H1 (cell line): ENCODE results near the gene SSBP3. TPM values are rescaled to one million over a fixed set of nuclear protein-coding genes. Genes with fewer than 3 reads are reported as not detected.

Experiments used
- CTCF ChIA-PET: fragments of 300-600 bp; sonication (Branson Sonifier 250); formaldehyde crosslinking; loops from one replicate; lab custom pipeline; 2021; ENCODE audit not compliant: partially characterized antibody; lab: Charles Lee
- POLR2A ChIA-PET: fragments of 300-600 bp; sonication (Branson Sonifier 250); formaldehyde crosslinking; loops from one replicate; lab custom pipeline; 2021; ENCODE audit warnings: inconsistent platforms; ENCODE audit not compliant: partially characterized antibody; lab: Charles Lee
- DNase-seq, 2 experiments: peaks; one replicate each; pipeline versions ENCODE4 v3.0.0 to v3.0.0-alpha.2; 2010 to 2022; ENCODE audit warnings: low spot score in 2 of 2, low read depth in 1 of 2, mixed read lengths in 1 of 2
- FAIRE-seq: peaks from 2 replicates; lab custom pipeline; 2011; peaks lifted over from hg19 to GRCh38; lab: Jason Lieb, UNC
- H2AFZ ChIP-seq: 2 replicates; pipeline ENCODE4 v1.8.1; 2012; ENCODE audit warnings: low read length, inconsistent platforms
- H2AK5ac ChIP-seq: 2 replicates; pipeline ENCODE4 v1.6.1; 2013; ENCODE audit warnings: low read depth, low read length
- H2BK120ac ChIP-seq: replicated peaks from 2 replicates; pipeline ENCODE3; 2013; ENCODE audit warnings: low read depth, low read length, inconsistent platforms
- H2BK12ac ChIP-seq: 2 replicates; pipeline ENCODE4 v1.6.1; 2013; ENCODE audit warnings: low read depth, low read length
- H2BK15ac ChIP-seq: 2 replicates; pipeline ENCODE4 v1.6.1; 2013; ENCODE audit warnings: low read length
- H2BK20ac ChIP-seq: 2 replicates; pipeline ENCODE4 v1.6.1; 2013; ENCODE audit warnings: low read length
- H2BK5ac ChIP-seq: 2 replicates; pipeline ENCODE4 v1.6.1; 2013; ENCODE audit warnings: low read depth, low read length
- H3K14ac ChIP-seq: 2 replicates; pipeline ENCODE4 v1.6.1; 2013; ENCODE audit warnings: inconsistent platforms; ENCODE audit not compliant: insufficient read length
- H3K18ac ChIP-seq: 2 replicates; pipeline ENCODE4 v1.6.1; 2013; ENCODE audit warnings: low read length; ENCODE audit errors: extremely low read depth
- H3K23ac ChIP-seq: 2 replicates; pipeline ENCODE4 v1.6.1; 2013; ENCODE audit warnings: inconsistent platforms; ENCODE audit not compliant: insufficient read length
- H3K23me2 ChIP-seq: 2 replicates; pipeline ENCODE4 v1.6.1; 2013; ENCODE audit warnings: low read depth, low read length
- H3K27ac ChIP-seq: 2 replicates; pipeline ENCODE4 v1.6.1; 2011; ENCODE audit warnings: low read depth, low read length, inconsistent platforms
- H3K27me3 ChIP-seq, 4 experiments: replicated peaks in 1 of 4; 1 replicate in 1 of 4; 2 replicates in 3 of 4; pipeline versions ENCODE4 v1.6.1 to v1.8.1; 2011 to 2013; ENCODE audit warnings: low read length in 3 of 4, mild to moderate bottlenecking in 3 of 4, inconsistent platforms in 2 of 4, mixed read lengths in 2 of 4, moderate library complexity in 1 of 4; ENCODE audit not compliant: control insufficient read depth in 3 of 4, insufficient read depth in 3 of 4; ENCODE audit errors: extremely low read depth in 1 of 4
- H3K36me3 ChIP-seq, 4 experiments: 2 replicates each; pipeline versions ENCODE4 v1.6.1 to v1.8.1; 2011 to 2013; ENCODE audit warnings: mild to moderate bottlenecking in 4 of 4, low read length in 3 of 4, moderate library complexity in 2 of 4, control low read depth in 1 of 4, inconsistent platforms in 1 of 4; ENCODE audit not compliant: insufficient read depth in 4 of 4, control insufficient read depth in 2 of 4
- H3K4ac ChIP-seq: replicated peaks from 2 replicates; pipeline ENCODE3; 2013; ENCODE audit warnings: low read length, low read depth, mixed read lengths, inconsistent platforms; ENCODE audit not compliant: insufficient read length
- H3K4me1 ChIP-seq, 4 experiments: replicated peaks in 1 of 4; 1 replicate in 1 of 4; 2 replicates in 3 of 4; pipeline versions ENCODE4 v1.6.1 to v1.8.1; 2011 to 2013; ENCODE audit warnings: low read length in 3 of 4, inconsistent platforms in 2 of 4, mixed read lengths in 1 of 4; ENCODE audit not compliant: insufficient read depth in 4 of 4, control insufficient read depth in 3 of 4
- H3K4me2 ChIP-seq, 2 experiments: 2 replicates each; pipeline versions ENCODE4 v1.6.1 to v1.8.1; 2011 to 2013; ENCODE audit warnings: low read depth in 2 of 2, low read length in 2 of 2, control low read depth in 1 of 2, inconsistent platforms in 1 of 2, mild to moderate bottlenecking in 1 of 2; ENCODE audit not compliant: insufficient read depth in 1 of 2
- H3K4me3 ChIP-seq, 4 experiments: fragments of 200-600, 300-600 bp in 1 of 4; sonication (generic), shearing (Covaris generic), sonication (Bioruptor Twin) in 1 of 4; 2 replicates each; pipeline versions ENCODE4 v1.5.1 to v1.8.1; 2011 to 2016; ENCODE audit warnings: low read length in 4 of 4, low read depth in 3 of 4, control low read depth in 2 of 4, inconsistent platforms in 2 of 4, mild to moderate bottlenecking in 2 of 4, mixed read lengths in 1 of 4, moderate library complexity in 1 of 4; ENCODE audit not compliant: insufficient read depth in 2 of 4; ENCODE audit errors: extremely low read depth in 1 of 4
- H3K56ac ChIP-seq: replicated peaks from 2 replicates; pipeline ENCODE3; 2013; ENCODE audit warnings: low read depth, mild to moderate bottlenecking, mixed read lengths, low read length, inconsistent platforms; ENCODE audit not compliant: insufficient read length
- H3K79me1 ChIP-seq: 2 replicates; pipeline ENCODE4 v1.6.1; 2013; ENCODE audit warnings: low read depth, low read length, control low read depth
- H3K79me2 ChIP-seq, 2 experiments: 2 replicates each; pipeline versions ENCODE4 v1.6.1 to v1.8.1; 2012 to 2013; ENCODE audit warnings: low read length in 2 of 2, mild to moderate bottlenecking in 2 of 2, inconsistent platforms in 1 of 2; ENCODE audit not compliant: insufficient read depth in 2 of 2, control insufficient read depth in 1 of 2
- H3K9ac ChIP-seq, 4 experiments: replicated peaks in 1 of 4; 1 replicate in 1 of 4; 2 replicates in 3 of 4; pipeline versions ENCODE4 v1.6.1 to v1.8.1; 2011 to 2013; ENCODE audit warnings: low read depth in 3 of 4, low read length in 3 of 4, control low read depth in 2 of 4, mild to moderate bottlenecking in 2 of 4, moderate library complexity in 2 of 4, inconsistent platforms in 1 of 4; ENCODE audit errors: extremely low read depth in 1 of 4
- H3K9me3 ChIP-seq, 2 experiments: 2 replicates each; pipeline versions ENCODE4 v1.6.1 to v1.8.1; 2012 to 2013; ENCODE audit warnings: mild to moderate bottlenecking in 2 of 2, moderate library complexity in 2 of 2, control low read depth in 1 of 2, inconsistent platforms in 1 of 2, low read depth in 1 of 2, low read length in 1 of 2, mixed read lengths in 1 of 2; ENCODE audit not compliant: insufficient read depth in 2 of 2
- H4K20me1 ChIP-seq, 2 experiments: replicated peaks in 1 of 2; 2 replicates each; pipeline versions ENCODE3 to v1.8.1; 2011 to 2013; ENCODE audit warnings: inconsistent platforms in 2 of 2, low read length in 2 of 2, mild to moderate bottlenecking in 1 of 2; ENCODE audit not compliant: insufficient read depth in 2 of 2, control insufficient read depth in 1 of 2
- H4K5ac ChIP-seq: 2 replicates; pipeline ENCODE4 v1.6.1; 2013; ENCODE audit warnings: low read length, low read depth, mixed read lengths, inconsistent platforms; ENCODE audit not compliant: insufficient read length
- H4K8ac ChIP-seq: 2 replicates; pipeline ENCODE4 v1.8.0; 2013; ENCODE audit warnings: mild to moderate bottlenecking, moderate library complexity, low read length, inconsistent platforms; ENCODE audit not compliant: insufficient read depth; ENCODE audit errors: extremely low read depth
- H4K91ac ChIP-seq: replicated peaks from 2 replicates; pipeline ENCODE3; 2013; ENCODE audit warnings: low read length, mixed read lengths, inconsistent platforms; ENCODE audit not compliant: insufficient read length
- BACH1 ChIP-seq: IDR thresholded peaks from 2 replicates; pipeline ENCODE4 v1.6.1; 2012; ENCODE audit warnings: low read length, improper control_type of control experiment
- CBX5 ChIP-seq: fragments of 300-800, 300-1000 bp; sonication (generic); IDR thresholded peaks from 2 replicates; pipeline ENCODE4 v1.7.1; 2016; ENCODE audit warnings: antibody characterized with exemption, low read length, low read depth
- CBX8 ChIP-seq: fragments of 300-800, 300-1000 bp; sonication (generic); IDR thresholded peaks from 2 replicates; pipeline ENCODE4 v1.7.1; 2016; ENCODE audit warnings: low read depth, low read length, borderline replicate concordance
- CEBPB ChIP-seq: IDR thresholded peaks from 2 replicates; pipeline ENCODE4 v1.6.1; 2012; ENCODE audit warnings: low read depth, low read length
- CHD1 ChIP-seq: IDR thresholded peaks from 2 replicates; pipeline ENCODE4 v1.6.1; 2012; ENCODE audit warnings: low read depth, low read length, improper control_type of control experiment
- CHD2 ChIP-seq: IDR thresholded peaks from 2 replicates; pipeline ENCODE4 v1.6.1; 2012; ENCODE audit warnings: low read length, improper control_type of control experiment
- CREB1 ChIP-seq: IDR thresholded peaks from 2 replicates; pipeline ENCODE4 v1.6.1; 2012; ENCODE audit warnings: inconsistent platforms
- EGR1 ChIP-seq: IDR thresholded peaks from 2 replicates; pipeline ENCODE4 v1.6.1; 2011; ENCODE audit warnings: low read depth, low read length, borderline replicate concordance
- JUN ChIP-seq: IDR thresholded peaks from 2 replicates; pipeline ENCODE4 v1.6.1; 2011; ENCODE audit warnings: low read depth, mild to moderate bottlenecking, improper control_type of control experiment, low read length
- KDM1A ChIP-seq: fragments of 200-600, 300-600 bp; sonication (generic); IDR thresholded peaks from 2 replicates; pipeline ENCODE4 v1.7.1; 2016; ENCODE audit warnings: mild to moderate bottlenecking, low read length, borderline replicate concordance
- PHF8 ChIP-seq: fragments of 200-600 bp; sonication (generic); conservative IDR thresholded peaks from 2 replicates; pipeline ENCODE4 v1.7.1; 2012; ENCODE audit warnings: low read depth, mild to moderate bottlenecking, inconsistent platforms, low read length, moderate library complexity
- POLR2AphosphoS5 ChIP-seq: IDR thresholded peaks from 2 replicates; pipeline ENCODE4 v1.6.1; 2011; ENCODE audit warnings: low read depth, low read length
- POU5F1 ChIP-seq: IDR thresholded peaks from 2 replicates; pipeline ENCODE4 v1.6.1; 2011; ENCODE audit warnings: low read depth, mild to moderate bottlenecking, low read length, moderate library complexity
- SIX5 ChIP-seq: IDR thresholded peaks from 2 replicates; pipeline ENCODE4 v1.6.1; 2011; ENCODE audit warnings: mild to moderate bottlenecking, low read depth, low read length
- SRF ChIP-seq: IDR thresholded peaks from 2 replicates; pipeline ENCODE4 v1.6.1; 2011; ENCODE audit warnings: mild to moderate bottlenecking, low read depth, low read length, moderate library complexity
- TAF1 ChIP-seq: IDR thresholded peaks from 2 replicates; pipeline ENCODE4 v1.6.1; 2011; ENCODE audit warnings: mild to moderate bottlenecking, low read depth, low read length
- WGBS, 2 experiments: shearing (Covaris generic) in 1 of 2; methylation state at CpG; one replicate each; pipeline versions ENCODE4 v1.1.6 to v1.1.7; 2013 to 2015; ENCODE audit warnings: low lambda C conversion rate in 2 of 2, mixed read lengths in 2 of 2, inconsistent platforms in 1 of 2, low coverage in 1 of 2, missing lambda C conversion rate in 1 of 2; ENCODE audit not compliant: insufficient replicate concordance in 2 of 2, insufficient coverage in 1 of 2, insufficient read length in 1 of 2; ENCODE audit errors: extremely low coverage in 1 of 2, missing lambda C conversion rate in 1 of 2; 5-methylcytosine and 5-hydroxymethylcytosine counted together
- polyA plus RNA-seq, 7 experiments: library from polyadenylated mRNA; depleted of rRNA in 3 of 7; stranded (reverse) in 5 of 7; unstranded in 2 of 7; fragments of >200 nt in 5 of 7; fragments of 200-250 nt in 2 of 7; gene quantifications; 1 replicate in 5 of 7; 2 replicates in 1 of 7; 4 replicates in 1 of 7; pipeline versions ENCODE4 v1.2.1 to v1.2.3, GENCODE V29; 2011 to 2013; ENCODE audit warnings: missing spikeins in 2 of 7, mixed read lengths in 2 of 7
- total RNA-seq: library from RNA; stranded (reverse); fragmentation: NEBNext Ultra II Directional; extraction: Animal tissue kit (Norgen Biotek cat#: 25700); gene quantifications from 2 replicates; pipeline ENCODE4 v1.2.1, GENCODE V29; 2021

SSBP3 gene
- total and polyA plus RNA-seq, 2 of the 8 experiments (the other 6 are each of a cell fraction or from before 2014, with no cell fraction given) = 99.7 to 133 TPM

- ChIA-PET CTCF (interaction anchor here (1.1 to 1.8 kb wide), 3 partner anchors 37 to 217 kb away, joined by 4 read pairs; no protein-coding TSS in a partner anchor), POLR2A (interaction anchor here (3.8 kb wide), 1 partner anchor 9 kb away, joined by 17 read pairs; the partner anchor contains the start of gene SSBP3)
- no peak overlapping the region for H4K91ac ChIP-seq
- no peak overlapping the region for H3K4me3 ChIP-seq
- no peak for FAIRE-seq
- TF ChIP-seq PHF8 (no peak), POLR2AphosphoS5 (no peak), CEBPB (no peak), CHD2 (no peak), POU5F1 (no peak), SRF (no peak), CREB1 (no peak), JUN (no peak), SIX5 (no peak), CBX5 (no peak), KDM1A (no peak), BACH1 (no peak), EGR1 (no peak), CBX8 (no peak), CHD1 (no peak), TAF1 (no peak)
- H4K8ac ChIP-seq = no peak overlapping the region
- H3K36me3 ChIP-seq = peaks cover 43 to 86% (median 60%) of the 10 kb centered on the region in 4 experiments
- no peak overlapping the region for H3K23ac ChIP-seq
- H3K4me1 ChIP-seq = peaks cover 2 to 9% (median 7%) of the 10 kb centered on the region in 4 experiments; a peak in 5 of 7 replicates
- no peak overlapping the region for H2BK20ac ChIP-seq
- peaks cover 4% of the 10 kb centered on the region; the same call in 1 of the 2 replicates for H3K23me2 ChIP-seq
- no peak overlapping the region for H3K4me2 ChIP-seq
- H3K56ac ChIP-seq = no peak overlapping the region
- no peak overlapping the region for H2AFZ ChIP-seq
- H2BK5ac ChIP-seq = no peak overlapping the region
- no peak overlapping the region for H2BK12ac ChIP-seq
- no peak overlapping the region for H2AK5ac ChIP-seq
- H4K5ac ChIP-seq = no peak overlapping the region
- H3K14ac ChIP-seq = no peak overlapping the region
- no peak for DNase-seq
- no peaks in the 10 kb centered on the region for H3K27me3 ChIP-seq
- no peak overlapping the region for H3K18ac ChIP-seq
- no peak overlapping the region for H3K4ac ChIP-seq
- H3K9ac ChIP-seq = no peak overlapping the region
- peaks cover 19 to 61% of the 10 kb centered on the region in 2 experiments for H4K20me1 ChIP-seq
- peaks cover 32 to 96% of the 10 kb centered on the region in 2 experiments for H3K79me2 ChIP-seq
- H3K9me3 ChIP-seq = no peaks in the 10 kb centered on the region
- no peak overlapping the region for H2BK15ac ChIP-seq
- no peak overlapping the region for H3K27ac ChIP-seq
- H3K79me1 ChIP-seq = peaks cover 48% of the 10 kb centered on the region
- 96% methylated on average over 3 of the region's 3 CpGs; no CpG with 5 or more reads in 1 of the 2 experiments for WGBS, 2 experiments
- no peak overlapping the region for H2BK120ac ChIP-seq
Measured at GRCh38 chr1:54397980-54398379, 8.2 kb downstream of the SSBP3 start.
